Measurements from ENCODE around the gene ENAM. TPM values are rescaled to one million over a fixed set of nuclear protein-coding genes. Genes with fewer than 3 reads are reported as not detected.
A peak's percentile ranks its signal among the peaks of the same experiment; 100 is the strongest.
"Not testable (repeated sequence)": the region's sequence is repeated elsewhere in the genome, so short reads cannot be mapped to it uniquely, and the experiment has no call there.

Gene ENAM
- total RNA-seq, 2 donors from 2014 or later = not detected

DNA sequence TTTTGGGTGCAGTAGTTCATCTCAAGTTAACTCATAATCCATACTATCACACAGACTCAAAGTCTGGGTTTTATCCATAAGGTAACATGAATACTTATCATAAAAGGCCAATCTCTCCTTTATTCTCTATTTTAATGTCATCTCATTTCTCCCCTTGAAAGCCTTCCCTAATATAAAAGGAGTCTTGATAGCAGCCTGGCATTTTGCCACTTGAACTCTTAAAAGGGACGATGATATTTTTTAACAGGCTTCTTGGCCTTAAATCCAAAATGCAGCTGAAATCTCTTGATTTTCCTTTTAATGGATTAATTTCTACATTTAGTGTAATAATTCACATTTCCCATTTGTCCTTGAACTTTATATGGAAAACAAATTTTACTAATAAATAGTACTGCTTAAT, 46.2 kb downstream of the ENAM start:
- Mint-ChIP-seq H3K27me3 (peaks cover 14% of the 10 kb centered on the region), H3K4me3 (no peak overlapping the region), H3K27ac (peak overlapping the region; percentile 19), H3K4me1 (peaks cover 20% of the 10 kb centered on the region), H3K36me3 (ENCODE audit: low read depth) (peaks cover 3% of the 10 kb centered on the region)
- no peaks in the 10 kb centered on the region for H3K9me3 ChIP-seq (ENCODE audit: control insufficient read depth, low read length, poor library complexity, severe bottlenecking)
- ATAC-seq (no peak), DNase-seq (no peak)

GRCh38 chr4:70676554-70677090, 48.1 kb downstream of the ENAM start:
- Mint-ChIP-seq H3K27me3 (no peaks in the 10 kb centered on the region), H3K4me3 (no peak overlapping the region), H3K27ac (no peak overlapping the region), H3K36me3 (ENCODE audit: low read depth) (peaks cover 2% of the 10 kb centered on the region), H3K4me1 (peaks cover 20% of the 10 kb centered on the region)
- DNase-seq (no peak), ATAC-seq (no peak)
- H3K9me3 ChIP-seq (ENCODE audit: control insufficient read depth, low read length, poor library complexity, severe bottlenecking) = no peaks in the 10 kb centered on the region

- H3K9me3 ChIP-seq (ENCODE audit: control insufficient read depth, low read length, poor library complexity, severe bottlenecking) = no peaks in the 10 kb centered on the region
- peak overlapping the region; percentile 84 for H3K27ac Mint-ChIP-seq
- H3K4me3 Mint-ChIP-seq = peak overlapping the region; percentile 72
- H3K27me3 Mint-ChIP-seq = no peaks in the 10 kb centered on the region
- DNase-seq (no peak), ATAC-seq (no peak)
- peaks cover 2% of the 10 kb centered on the region for H3K36me3 Mint-ChIP-seq (ENCODE audit: low read depth)
- H3K4me1 Mint-ChIP-seq = peaks cover 20% of the 10 kb centered on the region
These were observed 49.9 kb downstream of the ENAM start for GRCh38 chr4:70678383-70678999.

- H3K36me3 Mint-ChIP-seq (ENCODE audit: low read depth) = peaks cover 2% of the 10 kb centered on the region
- no peak overlapping the region for H3K27ac Mint-ChIP-seq
- no peaks in the 10 kb centered on the region for H3K27me3 Mint-ChIP-seq
These were observed 52.4 kb downstream of the ENAM start for GRCh38 chr4:70680934-70681333.

GRCh38 chr4:70681704-70682103, 53.2 kb downstream of the ENAM start:
- Mint-ChIP-seq H3K27me3 (no peaks in the 10 kb centered on the region), H3K4me1 (peaks cover 18% of the 10 kb centered on the region), H3K4me3 (no peak overlapping the region), H3K36me3 (ENCODE audit: low read depth) (peaks cover 2% of the 10 kb centered on the region), H3K27ac (no peak overlapping the region)
- H3K9me3 ChIP-seq (ENCODE audit: control insufficient read depth, low read length, poor library complexity, severe bottlenecking) = no peaks in the 10 kb centered on the region
- DNase-seq (no peak), ATAC-seq (no peak)

More at GRCh38 chr4:70680934-70681333, 52.4 kb downstream of the ENAM start:
- no peak overlapping the region for H3K4me3 Mint-ChIP-seq
- peaks cover 22% of the 10 kb centered on the region for H3K4me1 Mint-ChIP-seq
- H3K9me3 ChIP-seq (ENCODE audit: control insufficient read depth, low read length, poor library complexity, severe bottlenecking) = no peaks in the 10 kb centered on the region
- ATAC-seq (no peak), DNase-seq (no peak)

GRCh38 chr4:70682142-70682541, 53.6 kb downstream of the ENAM start:
- peaks cover 16% of the 10 kb centered on the region for H3K4me1 Mint-ChIP-seq
- not testable (repeated sequence) for ATAC-seq; H3K27me3 Mint-ChIP-seq; H3K4me3 Mint-ChIP-seq; H3K36me3 Mint-ChIP-seq (ENCODE audit: low read depth); H3K27ac Mint-ChIP-seq; H3K9me3 ChIP-seq (ENCODE audit: control insufficient read depth, low read length, poor library complexity, severe bottlenecking); DNase-seq

DNA sequence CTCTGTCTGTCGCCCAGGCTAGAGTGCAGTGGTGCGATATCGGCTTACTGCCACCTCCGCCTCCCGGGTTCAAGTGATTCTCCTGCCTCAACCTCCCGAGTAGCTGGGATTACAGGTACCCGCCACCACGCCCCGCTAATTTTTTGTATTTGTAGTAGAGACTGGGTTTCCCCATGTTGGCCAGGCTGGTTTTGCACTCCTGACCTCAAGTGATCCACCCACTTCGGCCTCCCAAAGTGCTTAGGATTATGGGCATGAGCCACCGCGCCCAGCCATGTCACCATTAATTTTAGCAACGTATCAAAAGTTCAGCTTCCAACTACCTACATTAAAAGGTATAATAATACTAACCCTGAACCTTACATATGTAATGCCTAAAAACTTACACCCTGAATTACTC, 58.8 kb downstream of the ENAM start:
- Mint-ChIP-seq H3K4me3 (peak overlapping the region; percentile 99), H3K27me3 (no peaks in the 10 kb centered on the region), H3K27ac (peak overlapping the region; percentile 99), H3K36me3 (ENCODE audit: low read depth) (peaks cover 6% of the 10 kb centered on the region), H3K4me1 (peaks cover 31% of the 10 kb centered on the region)
- ATAC-seq = peak; percentile 4
- H3K9me3 ChIP-seq (ENCODE audit: control insufficient read depth, low read length, poor library complexity, severe bottlenecking) = no peaks in the 10 kb centered on the region
- DNase-seq = no peak

GRCh38 chr4:70687821-70688794, 59.6 kb downstream of the ENAM start, which contains the start of gene UTP3:
TSS of gene UTP3 (plus strand) at chr4:70688532. CDS start at chr4:70688678, 146 bp downstream.
- peak within 1 kb of the TSS; percentile 99 for H3K27ac Mint-ChIP-seq
- H3K27me3 Mint-ChIP-seq = no peaks in the 10 kb centered on the region
- ATAC-seq = peak; percentile 92
- peak; percentile 82 to 93 (median 86) for DNase-seq
- peaks cover 31% of the 10 kb centered on the region for H3K4me1 Mint-ChIP-seq
- no peaks in the 10 kb centered on the region for H3K9me3 ChIP-seq (ENCODE audit: control insufficient read depth, low read length, poor library complexity, severe bottlenecking)
- peak within 1 kb of the TSS; percentile 99 for H3K4me3 Mint-ChIP-seq
- peaks cover 6% of the 10 kb centered on the region for H3K36me3 Mint-ChIP-seq (ENCODE audit: low read depth)

- H3K27ac Mint-ChIP-seq = peak overlapping the region; percentile 99
- no peaks in the 10 kb centered on the region for H3K27me3 Mint-ChIP-seq
- peak overlapping the region; percentile 99 for H3K4me3 Mint-ChIP-seq
- no peaks in the 10 kb centered on the region for H3K9me3 ChIP-seq (ENCODE audit: control insufficient read depth, low read length, poor library complexity, severe bottlenecking)
- peaks cover 31% of the 10 kb centered on the region for H3K4me1 Mint-ChIP-seq
- DNase-seq = no peak
- ATAC-seq = peak; percentile 6
- peaks cover 6% of the 10 kb centered on the region for H3K36me3 Mint-ChIP-seq (ENCODE audit: low read depth)
These were observed 60.3 kb downstream of the ENAM start for GRCh38 chr4:70688795-70689231.

DNA sequence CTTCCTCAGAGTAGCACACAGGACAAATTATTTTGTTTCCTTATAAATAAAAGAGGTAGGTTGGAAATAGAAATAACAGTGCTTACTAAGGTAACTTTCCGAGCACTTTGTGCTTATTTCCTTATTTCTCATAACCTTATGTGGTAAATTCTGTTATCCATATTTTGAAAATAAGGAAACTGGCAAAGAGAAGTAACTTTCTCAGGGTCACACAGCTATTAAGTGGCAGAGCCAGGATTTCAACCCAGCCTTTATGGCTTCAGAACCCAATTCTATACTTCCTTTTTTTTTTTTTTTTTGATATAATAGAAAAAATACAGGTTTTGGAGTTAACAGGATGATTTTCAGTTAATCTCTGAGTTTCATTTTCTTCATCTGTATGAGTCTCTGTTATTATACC, 63.1 kb downstream of the ENAM start:
- ATAC-seq (no peak), DNase-seq (no peak)
- Mint-ChIP-seq H3K36me3 (ENCODE audit: low read depth) (peaks cover 6% of the 10 kb centered on the region), H3K27me3 (no peaks in the 10 kb centered on the region), H3K4me3 (no peak overlapping the region), H3K4me1 (peaks cover 30% of the 10 kb centered on the region), H3K27ac (peak overlapping the region; percentile 83)
- no peaks in the 10 kb centered on the region for H3K9me3 ChIP-seq (ENCODE audit: control insufficient read depth, low read length, poor library complexity, severe bottlenecking)

- not testable (repeated sequence) for H3K27ac Mint-ChIP-seq; H3K36me3 Mint-ChIP-seq (ENCODE audit: low read depth); DNase-seq; H3K27me3 Mint-ChIP-seq; H3K4me3 Mint-ChIP-seq; ATAC-seq; H3K9me3 ChIP-seq (ENCODE audit: control insufficient read depth, low read length, poor library complexity, severe bottlenecking)
- peaks cover 11% of the 10 kb centered on the region for H3K4me1 Mint-ChIP-seq
These were observed 66.1 kb downstream of the ENAM start for GRCh38 chr4:70694633-70695032.

All from T-helper 17 cell (primary cell).